Measurements from ENCODE around the gene PHPT1.
"Not testable (repeated sequence)": the region's sequence is repeated elsewhere in the genome, so short reads cannot be mapped to it uniquely, and the experiment has no call there.

Gene PHPT1

GRCh38 chr9:136860529-136860928 lies 11.3 kb downstream of the PHPT1 start:
- no peak for DNase-seq (ENCODE audit: low read depth in 3 of 3)

GRCh38 chr9:136860933-136861873 lies 12.0 kb downstream of the PHPT1 start:
- no peak for DNase-seq (ENCODE audit: low read depth in 3 of 3)

GRCh38 chr9:136861874-136862457 lies 12.8 kb downstream of the PHPT1 start:
- DNase-seq (ENCODE audit: low read depth in 3 of 3) = no peak

- DNase-seq (ENCODE audit: low read depth in 3 of 3) = no peak
Observed at GRCh38 chr9:136862849-136863622, 13.8 kb downstream of the PHPT1 start.

- no peak for DNase-seq (ENCODE audit: low read depth in 3 of 3)
Observed at GRCh38 chr9:136863623-136864273, 14.5 kb downstream of the PHPT1 start.

GRCh38 chr9:136865041-136865767 lies 16.0 kb downstream of the PHPT1 start:
- DNase-seq (ENCODE audit: low read depth in 3 of 3) = no peak

GRCh38 chr9:136865768-136866103 lies 16.5 kb downstream of the PHPT1 start:
- DNase-seq (ENCODE audit: low read depth in 3 of 3) = no peak

GRCh38 chr9:136866898-136867421 lies 17.8 kb downstream of the PHPT1 start:
- not testable (repeated sequence) for DNase-seq (ENCODE audit: low read depth in 3 of 3)

- DNase-seq (ENCODE audit: low read depth in 3 of 3) = no peak
Observed at GRCh38 chr9:136867480-136867879, 18.3 kb downstream of the PHPT1 start.

GRCh38 chr9:136867917-136868316 lies 18.7 kb downstream of the PHPT1 start:
- DNase-seq (ENCODE audit: low read depth in 3 of 3) = no peak

GRCh38 chr9:136868644-136869043 lies 19.4 kb downstream of the PHPT1 start:
- DNase-seq (ENCODE audit: low read depth in 3 of 3) = no peak

- not testable (repeated sequence) for DNase-seq (ENCODE audit: low read depth in 3 of 3)
Observed at GRCh38 chr9:136869611-136870010, 20.4 kb downstream of the PHPT1 start.

- DNase-seq (ENCODE audit: low read depth in 3 of 3) = no peak
Observed at GRCh38 chr9:136875155-136875554, 25.9 kb downstream of the PHPT1 start.

- DNase-seq (ENCODE audit: low read depth in 3 of 3) = no peak
Observed at GRCh38 chr9:136876476-136876875, 27.3 kb downstream of the PHPT1 start.

GRCh38 chr9:136880651-136881050 lies 31.4 kb downstream of the PHPT1 start:
- DNase-seq (ENCODE audit: low read depth in 3 of 3) = no peak

GRCh38 chr9:136881691-136882108 lies 32.5 kb downstream of the PHPT1 start:
- DNase-seq (ENCODE audit: low read depth in 3 of 3) = peak; percentile 34 to 48 (median 47)

- DNase-seq (ENCODE audit: low read depth in 3 of 3) = peak; percentile 81 to 92 (median 86)
Observed at GRCh38 chr9:136882109-136882946, 33.1 kb downstream of the PHPT1 start.

GRCh38 chr9:136882947-136883283 lies 33.7 kb downstream of the PHPT1 start:
- DNase-seq (ENCODE audit: low read depth in 3 of 3) = not testable (repeated sequence)

GRCh38 chr9:136883670-136884069 lies 34.5 kb downstream of the PHPT1 start:
- not testable (repeated sequence) for DNase-seq (ENCODE audit: low read depth in 3 of 3)

- peak; percentile 93 to 96 (median 96) for DNase-seq (ENCODE audit: low read depth in 3 of 3)
Observed at GRCh38 chr9:136885950-136886578, 36.9 kb downstream of the PHPT1 start, which contains the start of gene TRAF2. Gene TRAF2, plus strand, starts transcription at chr9:136886516. Its CDS starts 12,225 bp downstream, at chr9:136898741.

Measured in stimulated activated CD4-positive, alpha-beta T cell treated with anti-CD3 and anti-CD28 coated beads, TNF-alpha, amount 100 ng/mL, for 48 hours (primary cell).